ES-I3 (cell line): ENCODE data around the gene DTD1.

Source experiments
- H3K36me3 ChIP-seq: 2 replicates; pipeline ENCODE4 v1.6.1; 2013; ENCODE audit warnings: mild to moderate bottlenecking, low read length, control low read depth, moderate library complexity; ENCODE audit not compliant: insufficient read depth
- H3K4me1 ChIP-seq: 2 replicates; pipeline ENCODE4 v1.6.1; 2013; ENCODE audit warnings: mild to moderate bottlenecking, control low read depth, low read length; ENCODE audit not compliant: insufficient read depth
- H3K9ac ChIP-seq: 2 replicates; pipeline ENCODE4 v1.6.1; 2013; ENCODE audit warnings: low read depth, mild to moderate bottlenecking, low read length, moderate library complexity
- H3K9me3 ChIP-seq: 2 replicates; pipeline ENCODE4 v1.6.1; 2013; ENCODE audit warnings: mild to moderate bottlenecking, low read length, moderate library complexity; ENCODE audit not compliant: control insufficient read depth, insufficient read depth

DTD1 gene

DNA sequence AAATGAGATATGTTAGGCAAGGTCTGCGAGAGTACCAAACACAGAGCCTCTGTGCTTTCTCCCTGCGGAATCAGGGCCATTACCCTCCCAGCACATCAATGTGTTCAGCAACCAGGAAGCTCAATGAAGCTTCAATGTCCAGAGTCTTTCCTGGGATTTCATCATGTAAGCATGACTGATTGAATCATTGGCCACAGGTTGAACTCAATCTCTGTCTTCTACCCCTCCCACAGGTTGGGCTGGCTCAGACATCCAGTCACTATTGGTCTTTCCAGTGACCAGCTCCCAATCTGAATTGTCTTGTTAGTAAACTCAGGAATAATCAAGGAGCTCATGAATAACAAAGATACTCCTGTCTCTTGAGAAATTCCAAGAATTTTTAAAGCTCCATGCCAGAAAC is 2.7 kb upstream of the DTD1 start:
- Histone ChIP-seq H3K4me1 (peaks cover 14% of the 10 kb centered on the region; the same call in 1 of the 2 replicates), H3K36me3 (no peaks in the 10 kb centered on the region), H3K9me3 (no peaks in the 10 kb centered on the region; the same call in 1 of the 2 replicates), H3K9ac (no peak overlapping the region)

- Histone ChIP-seq H3K4me1 (peaks cover 26% of the 10 kb centered on the region; the same call in 1 of the 2 replicates), H3K9ac (peak overlapping the region; percentile 74), H3K9me3 (no peaks in the 10 kb centered on the region; the same call in 1 of the 2 replicates), H3K36me3 (no peaks in the 10 kb centered on the region)
Observed at GRCh38 chr20:18588574-18588933, 700 bp downstream of the DTD1 start.

GRCh38 chr20:18589941-18590674 is 2.3 kb downstream of the DTD1 start:
- Histone ChIP-seq H3K9me3 (no peaks in the 10 kb centered on the region; the same call in 1 of the 2 replicates), H3K4me1 (peaks cover 21% of the 10 kb centered on the region; the same call in 1 of the 2 replicates), H3K9ac (no peak overlapping the region), H3K36me3 (no peaks in the 10 kb centered on the region)

GRCh38 chr20:18596270-18596669 is 8.4 kb downstream of the DTD1 start:
- H3K9ac ChIP-seq: no peak overlapping the region
- peaks cover 6% of the 10 kb centered on the region; the same call in 1 of the 2 replicates for H3K36me3 ChIP-seq
- H3K9me3 ChIP-seq: no peaks in the 10 kb centered on the region
- H3K4me1 ChIP-seq: peaks cover 6% of the 10 kb centered on the region; the same call in 1 of the 2 replicates

DNA sequence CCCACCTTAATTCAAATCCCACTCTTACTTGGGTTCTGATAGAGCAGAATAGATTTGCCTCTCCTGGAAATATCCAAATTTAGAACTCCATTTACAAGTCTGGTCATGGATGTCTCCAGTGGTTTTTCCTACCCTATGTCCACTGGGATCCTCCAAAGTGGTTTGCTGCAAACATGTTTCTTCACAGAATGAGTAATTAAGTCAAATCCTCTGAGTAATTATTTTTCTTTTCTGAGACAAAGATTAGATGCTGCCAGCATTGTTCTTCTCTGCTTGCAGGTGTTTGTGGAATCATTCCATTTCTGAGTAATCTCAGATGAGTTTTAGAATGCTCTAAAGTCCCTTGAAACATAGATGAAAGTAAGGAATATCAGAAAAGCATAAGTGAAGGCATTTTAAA is 21.9 kb downstream of the DTD1 start:
- Histone ChIP-seq H3K36me3 (no peaks in the 10 kb centered on the region), H3K9me3 (no peaks in the 10 kb centered on the region), H3K4me1 (peaks cover 4% of the 10 kb centered on the region; the same call in 1 of the 2 replicates), H3K9ac (no peak overlapping the region)

GRCh38 chr20:18611492-18611891 is 23.6 kb downstream of the DTD1 start:
- Histone ChIP-seq H3K9ac (no peak overlapping the region), H3K4me1 (peaks cover 4% of the 10 kb centered on the region; the same call in 1 of the 2 replicates), H3K36me3 (no peaks in the 10 kb centered on the region), H3K9me3 (no peaks in the 10 kb centered on the region)

GRCh38 chr20:18613553-18613952 is 25.7 kb downstream of the DTD1 start:
- Histone ChIP-seq H3K9ac (no peak overlapping the region), H3K36me3 (no peaks in the 10 kb centered on the region), H3K4me1 (peaks cover 4% of the 10 kb centered on the region; the same call in 1 of the 2 replicates), H3K9me3 (no peaks in the 10 kb centered on the region)

DNA sequence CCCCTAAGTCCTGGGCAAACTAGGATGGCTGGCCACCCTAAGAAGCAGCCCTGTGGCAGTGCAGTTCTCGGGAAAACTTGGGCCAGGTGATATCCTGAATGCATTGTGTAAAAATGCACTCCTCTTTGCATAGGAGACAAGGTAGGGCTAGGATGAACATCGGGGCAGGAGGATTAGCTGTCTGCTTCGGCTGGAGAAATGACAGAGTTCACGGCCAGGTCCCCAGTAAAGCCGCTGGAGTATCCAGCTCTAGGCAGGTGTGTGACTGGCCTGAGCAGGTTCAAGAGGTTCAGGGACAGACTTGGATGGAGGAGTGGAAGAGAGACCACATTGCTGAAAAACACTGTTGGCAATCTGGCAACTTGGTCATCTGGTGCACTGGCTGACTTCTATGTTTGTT is 26.4 kb downstream of the DTD1 start:
- H3K4me1 ChIP-seq: peaks cover 4% of the 10 kb centered on the region; the same call in 1 of the 2 replicates

GRCh38 chr20:18615020-18615650 is 27.3 kb downstream of the DTD1 start:
- Histone ChIP-seq H3K36me3 (no peaks in the 10 kb centered on the region), H3K9me3 (no peaks in the 10 kb centered on the region), H3K9ac (no peak overlapping the region), H3K4me1 (peaks cover 4% of the 10 kb centered on the region; the same call in 1 of the 2 replicates)

More for the DNA sequence above, 26.4 kb downstream of the DTD1 start:
- no peaks in the 10 kb centered on the region for H3K9me3 ChIP-seq
- H3K36me3 ChIP-seq: no peaks in the 10 kb centered on the region
- H3K9ac ChIP-seq: no peak overlapping the region

- Histone ChIP-seq H3K36me3 (no peaks in the 10 kb centered on the region), H3K9me3 (no peaks in the 10 kb centered on the region), H3K4me1 (no peaks in the 10 kb centered on the region), H3K9ac (no peak overlapping the region)
Observed at GRCh38 chr20:18621004-18621403, 33.1 kb downstream of the DTD1 start.

DNA sequence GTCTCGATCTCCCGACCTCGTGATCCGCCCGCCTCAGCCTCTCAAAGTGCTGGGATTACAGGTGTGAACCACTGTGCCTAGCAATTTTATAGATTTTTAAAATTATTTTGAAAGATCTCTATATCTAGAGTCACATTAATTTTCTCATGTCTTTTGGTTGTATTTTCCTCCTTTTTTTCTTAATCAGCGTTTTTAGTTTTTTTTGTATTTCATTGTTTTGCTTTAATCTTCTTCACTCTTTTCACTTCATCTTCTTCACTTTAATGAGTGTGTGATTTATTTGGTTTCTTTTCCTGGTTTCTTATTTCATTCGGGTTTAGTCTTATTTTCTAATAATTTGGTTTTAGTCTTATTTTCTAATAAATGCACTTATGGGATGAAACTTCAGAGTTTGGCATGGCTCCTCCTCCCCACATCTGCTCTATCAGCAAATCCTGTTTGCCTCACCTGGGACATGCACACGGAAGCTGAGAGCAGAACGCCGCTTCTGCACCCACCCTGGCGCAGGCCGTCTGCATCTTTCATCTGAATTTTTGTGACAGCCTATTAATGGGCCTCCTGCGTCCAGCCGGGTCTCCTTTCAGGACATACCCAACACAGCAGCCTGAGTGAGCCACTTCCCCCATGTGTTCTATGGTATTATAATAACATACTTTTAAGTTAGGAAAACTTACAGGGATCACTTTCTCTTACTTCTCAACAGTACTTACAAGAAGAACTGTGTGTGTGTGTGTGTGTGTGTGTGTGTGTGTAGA is 35.5 kb downstream of the DTD1 start:
- no peaks in the 10 kb centered on the region for H3K9me3 ChIP-seq
- H3K4me1 ChIP-seq: no peaks in the 10 kb centered on the region
- no peak overlapping the region for H3K9ac ChIP-seq
- H3K36me3 ChIP-seq: no peaks in the 10 kb centered on the region

GRCh38 chr20:18624948-18625347 is 37.1 kb downstream of the DTD1 start:
- no peaks in the 10 kb centered on the region for H3K36me3 ChIP-seq
- no peaks in the 10 kb centered on the region for H3K4me1 ChIP-seq
- no peaks in the 10 kb centered on the region for H3K9me3 ChIP-seq
- H3K9ac ChIP-seq: no peak overlapping the region

DNA sequence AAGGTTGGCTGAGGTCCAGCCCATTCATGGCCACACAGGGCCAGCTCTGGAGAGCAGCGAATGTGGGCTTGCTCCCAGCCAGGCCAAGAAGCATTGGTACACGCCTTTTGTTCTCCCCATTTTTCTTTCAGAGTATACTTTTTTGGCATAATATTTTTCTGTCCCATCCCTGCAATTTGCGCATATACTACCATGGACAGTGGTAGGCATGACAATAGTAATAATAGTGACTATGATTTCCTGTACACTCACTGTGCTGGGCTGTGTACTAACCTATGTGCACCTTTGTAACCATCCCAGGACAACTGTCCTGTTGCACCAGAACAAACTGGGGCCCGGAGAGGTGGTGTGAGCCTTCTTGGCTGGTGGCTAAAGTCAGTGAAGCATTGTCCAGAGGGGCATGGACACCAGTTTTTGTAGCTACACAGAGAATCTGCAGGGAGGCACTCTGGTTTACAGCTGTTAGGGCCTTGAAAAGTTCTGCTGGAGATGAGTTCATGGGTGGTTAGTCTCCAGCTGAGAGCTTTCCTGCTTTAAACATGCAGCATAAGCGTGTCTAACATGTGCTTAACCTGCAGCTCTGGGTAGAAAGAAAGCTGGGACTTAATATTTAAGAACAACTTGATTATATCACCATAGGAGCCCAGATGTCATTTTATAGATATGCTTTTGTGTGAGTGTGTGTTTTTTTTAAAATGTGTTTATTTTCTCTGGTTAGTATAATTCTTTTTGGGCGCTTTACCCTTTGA is 38.2 kb downstream of the DTD1 start:
- Histone ChIP-seq H3K36me3 (no peaks in the 10 kb centered on the region), H3K9me3 (no peaks in the 10 kb centered on the region), H3K9ac (no peak overlapping the region), H3K4me1 (no peaks in the 10 kb centered on the region)

DNA sequence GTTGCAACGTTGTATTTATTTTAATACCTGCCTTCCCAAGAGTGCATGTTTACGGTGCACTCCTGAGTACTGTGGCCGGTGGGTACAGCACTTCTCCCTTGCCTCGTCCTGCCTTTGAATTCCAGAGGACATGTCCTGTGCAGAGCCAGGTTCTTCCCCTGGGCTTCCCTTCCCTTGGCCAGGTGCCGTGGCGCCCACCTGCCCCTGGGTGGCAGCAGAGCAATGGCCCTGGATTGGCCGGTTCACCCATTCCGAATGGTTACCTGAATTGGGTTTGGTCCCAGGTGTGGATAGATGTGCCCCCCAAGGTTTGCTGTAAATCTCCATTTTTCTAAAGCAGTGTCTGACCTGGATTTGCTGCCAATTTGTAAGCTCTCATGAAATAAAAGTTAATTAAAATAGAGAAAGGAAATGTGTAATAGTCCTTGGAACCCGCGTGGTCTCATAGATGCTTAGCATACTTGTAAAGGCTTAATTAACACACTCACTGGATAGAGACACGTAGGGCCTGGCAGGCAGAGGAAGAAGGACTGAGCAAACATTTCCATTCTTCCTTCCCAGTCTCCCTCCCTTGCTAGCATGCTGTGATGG is 40.6 kb downstream of the DTD1 start:
- Histone ChIP-seq H3K4me1 (no peaks in the 10 kb centered on the region), H3K36me3 (no peaks in the 10 kb centered on the region), H3K9me3 (no peaks in the 10 kb centered on the region), H3K9ac (no peak overlapping the region)
